Measurements from ENCODE around the gene ARG2. TPM values are rescaled to one million over a fixed set of nuclear protein-coding genes. Genes with fewer than 3 reads are reported as not detected.

ARG2 gene
- total and polyA plus RNA-seq, 2 experiments from 2014 or later: 5.6 to 6.3 TPM

DNA sequence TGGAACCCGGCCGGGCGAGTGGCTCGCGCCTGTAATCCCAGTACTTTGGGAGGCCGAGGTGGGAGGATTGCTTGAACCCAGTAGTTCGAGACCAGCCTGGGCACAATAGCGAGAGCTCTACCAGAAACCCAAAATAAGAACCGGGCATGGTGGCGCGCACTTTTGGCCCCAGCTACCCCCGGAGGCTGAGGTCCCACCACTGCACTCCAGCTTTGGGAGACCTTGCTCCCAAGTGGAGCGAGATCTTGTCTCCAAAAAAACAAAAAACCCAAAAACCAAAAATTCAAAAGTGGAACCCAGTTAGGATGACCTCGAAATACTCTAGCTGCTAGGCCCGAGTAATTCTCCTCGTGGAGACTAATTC, 55.5 kb downstream of the ARG2 start:
- no peak for DNase-seq
- Histone ChIP-seq H3K4me3 (peak overlapping the region; percentile 92), H3K9me2 (ENCODE audit: insufficient read depth) (no peaks in the 10 kb centered on the region), H3K4me2 (ENCODE audit: unreplicated experiment) (peak overlapping the region; percentile 99), H3F3A (ENCODE audit: insufficient read depth) (peaks cover 22% of the 10 kb centered on the region), H3K79me2 (ENCODE audit: insufficient read depth) (peaks cover 70% of the 10 kb centered on the region), H3K4me1 (ENCODE audit: insufficient read depth) (peaks cover 22% of the 10 kb centered on the region), H4K20me1 (ENCODE audit: insufficient read depth) (peaks cover 3% of the 10 kb centered on the region; the same call in 1 of the 2 replicates), H3K9ac (peak overlapping the region; percentile 97), H2AFZ (peak overlapping the region; percentile 97), H3K36me3 (ENCODE audit: low read depth) (peaks cover 7% of the 10 kb centered on the region; the same call in 1 of the 2 replicates), H3K27ac (peak overlapping the region; percentile 92), H3K27me3 (replicated peaks; ENCODE audit: insufficient read depth) (no peaks in the 10 kb centered on the region), H3K9me3 (ENCODE audit: low read depth) (no peaks in the 10 kb centered on the region)
- WGBS, 2 experiments (ENCODE audit: low coverage in 1 of 2, low lambda C conversion rate in 2 of 2, missing lambda C conversion rate in 2 of 2): 29 to 32% methylated on average over 16 of the region's 16 CpGs
- TF ChIP-seq EZH2phosphoT487 (IDR thresholded peaks at IDR 0.05; ENCODE audit: insufficient read depth, low read depth) (no peak), EZH2 (IDR thresholded peaks at IDR 0.05; ENCODE audit: insufficient read depth, poor library complexity, severe bottlenecking) (no peak)
- in situ Hi-C loops (cut with MboI): no loop called here

DNA sequence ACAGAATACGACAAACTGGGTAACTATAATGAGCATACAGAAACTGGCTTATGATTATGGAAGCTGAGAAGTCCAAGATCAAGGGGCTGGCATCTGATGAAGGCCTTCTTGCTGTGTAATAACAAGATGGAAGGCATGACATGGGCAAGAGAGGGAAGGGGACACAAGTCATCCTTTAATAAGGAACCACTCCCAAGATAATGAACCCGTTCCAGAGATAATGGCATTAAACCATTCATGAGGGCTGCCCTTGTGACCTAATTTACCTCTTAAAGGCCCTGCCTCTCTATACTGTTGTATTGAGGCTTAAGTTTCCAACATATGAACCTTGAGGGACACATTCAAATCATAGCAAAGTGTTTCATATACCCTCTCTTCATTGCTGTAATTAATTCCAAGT, 59.3 kb downstream of the ARG2 start:
- in situ Hi-C loops (cut with MboI): no loop called here
- DNase-seq: no peak
- TF ChIP-seq EZH2 (IDR thresholded peaks at IDR 0.05; ENCODE audit: insufficient read depth, poor library complexity, severe bottlenecking) (no peak), EZH2phosphoT487 (IDR thresholded peaks at IDR 0.05; ENCODE audit: insufficient read depth, low read depth) (no peak)
- no peaks in the 10 kb centered on the region for H3K9me2 ChIP-seq (ENCODE audit: insufficient read depth)
- no peak overlapping the region for H3K9ac ChIP-seq
- peaks cover 44% of the 10 kb centered on the region for H3K79me2 ChIP-seq (ENCODE audit: insufficient read depth)
- H3K9me3 ChIP-seq (ENCODE audit: low read depth): no peaks in the 10 kb centered on the region
- no peak overlapping the region for H3K4me2 ChIP-seq (ENCODE audit: unreplicated experiment)
- H3K4me3 ChIP-seq: no peak overlapping the region
- no peak overlapping the region for H2AFZ ChIP-seq
- H3K27me3 ChIP-seq (replicated peaks; ENCODE audit: insufficient read depth): no peaks in the 10 kb centered on the region
- peaks cover 32% of the 10 kb centered on the region for H3F3A ChIP-seq (ENCODE audit: insufficient read depth)
- peak overlapping the region; percentile 86 for H3K27ac ChIP-seq
- 82 to 90% methylated on average over 2 of the region's 2 CpGs for WGBS, 2 experiments (ENCODE audit: low coverage in 1 of 2, low lambda C conversion rate in 2 of 2, missing lambda C conversion rate in 2 of 2)
- peaks cover 19% of the 10 kb centered on the region for H3K4me1 ChIP-seq (ENCODE audit: insufficient read depth)
- peaks cover 7% of the 10 kb centered on the region; the same call in 1 of the 2 replicates for H3K36me3 ChIP-seq (ENCODE audit: low read depth)
- H4K20me1 ChIP-seq (ENCODE audit: insufficient read depth): no peaks in the 10 kb centered on the region

DNA sequence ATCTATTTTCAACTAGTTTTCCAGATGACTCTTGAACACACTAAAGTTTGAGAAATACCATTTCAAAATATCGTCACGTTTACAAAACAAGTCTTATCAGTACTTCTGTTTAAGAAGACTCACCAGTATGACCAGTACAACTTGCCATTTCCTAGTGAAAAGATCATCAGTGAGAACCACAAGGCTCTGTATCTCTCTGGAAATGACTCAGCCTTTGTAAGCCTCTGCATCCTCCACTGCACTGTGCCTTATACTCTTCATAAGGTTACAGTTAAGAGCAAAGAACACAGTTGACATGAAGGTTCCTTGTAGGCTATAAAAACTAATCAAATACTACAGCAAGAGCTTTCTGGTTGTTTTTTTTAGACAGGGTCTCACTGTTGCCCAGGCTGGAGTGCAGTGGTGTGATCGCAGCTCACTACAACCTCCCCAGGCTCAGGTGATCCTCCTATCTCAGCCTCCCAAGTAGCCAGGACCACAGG, 60.4 kb downstream of the ARG2 start:
- Histone ChIP-seq H4K20me1 (ENCODE audit: insufficient read depth) (no peaks in the 10 kb centered on the region), H3K36me3 (ENCODE audit: low read depth) (peaks cover 16% of the 10 kb centered on the region), H3F3A (ENCODE audit: insufficient read depth) (peaks cover 32% of the 10 kb centered on the region), H3K27ac (peak overlapping the region; percentile 86), H3K27me3 (replicated peaks; ENCODE audit: insufficient read depth) (no peaks in the 10 kb centered on the region), H3K4me2 (ENCODE audit: unreplicated experiment) (peak overlapping the region; percentile 58), H3K4me1 (ENCODE audit: insufficient read depth) (peaks cover 19% of the 10 kb centered on the region), H3K9ac (peak overlapping the region; percentile 35), H3K4me3 (no peak overlapping the region; the same call in 1 of the 2 replicates), H3K9me3 (ENCODE audit: low read depth) (no peaks in the 10 kb centered on the region), H3K79me2 (ENCODE audit: insufficient read depth) (peaks cover 47% of the 10 kb centered on the region), H3K9me2 (ENCODE audit: insufficient read depth) (no peaks in the 10 kb centered on the region), H2AFZ (no peak overlapping the region)
- peak; percentile 93 for DNase-seq
- TF ChIP-seq EZH2 (IDR thresholded peaks at IDR 0.05; ENCODE audit: insufficient read depth, poor library complexity, severe bottlenecking) (no peak), EZH2phosphoT487 (IDR thresholded peaks at IDR 0.05; ENCODE audit: insufficient read depth, low read depth) (no peak)
- WGBS, 2 experiments (ENCODE audit: low coverage in 1 of 2, low lambda C conversion rate in 2 of 2, missing lambda C conversion rate in 2 of 2): 33 to 35% methylated on average over 3 of the region's 3 CpGs
- in situ Hi-C loops (cut with MboI): no loop called here

DNA sequence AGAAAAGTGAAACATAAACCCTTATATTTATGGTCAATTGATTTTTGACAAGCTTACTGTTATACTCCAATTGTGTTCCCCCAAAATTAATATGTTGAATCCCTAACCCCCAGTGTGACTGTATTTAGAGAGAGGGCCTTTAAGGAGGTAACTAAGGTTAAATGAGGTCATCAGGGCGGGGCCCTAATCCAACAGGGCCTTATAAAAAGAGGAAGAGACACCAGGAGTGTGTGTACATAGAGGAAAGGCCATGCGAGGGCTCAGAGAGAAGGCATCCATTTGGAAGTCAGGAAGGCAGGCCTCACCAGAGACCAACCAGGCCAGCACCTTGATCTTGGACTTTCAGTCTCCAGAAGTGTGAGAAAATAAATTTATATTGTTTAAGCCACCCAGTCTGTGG, 61.2 kb downstream of the ARG2 start:
- DNase-seq: no peak
- Histone ChIP-seq H3F3A (ENCODE audit: insufficient read depth) (peaks cover 32% of the 10 kb centered on the region), H4K20me1 (ENCODE audit: insufficient read depth) (no peaks in the 10 kb centered on the region), H3K9me2 (ENCODE audit: insufficient read depth) (no peaks in the 10 kb centered on the region), H3K79me2 (ENCODE audit: insufficient read depth) (peaks cover 41% of the 10 kb centered on the region), H3K9ac (no peak overlapping the region), H3K4me1 (ENCODE audit: insufficient read depth) (peaks cover 15% of the 10 kb centered on the region), H2AFZ (no peak overlapping the region), H3K36me3 (ENCODE audit: low read depth) (peaks cover 22% of the 10 kb centered on the region), H3K9me3 (ENCODE audit: low read depth) (no peaks in the 10 kb centered on the region), H3K4me3 (no peak overlapping the region), H3K27me3 (replicated peaks; ENCODE audit: insufficient read depth) (no peaks in the 10 kb centered on the region), H3K27ac (no peak overlapping the region), H3K4me2 (ENCODE audit: unreplicated experiment) (no peak overlapping the region)
- in situ Hi-C loops (cut with MboI): no loop called here
- no peak for TF ChIP-seq EZH2phosphoT487 (IDR thresholded peaks at IDR 0.05; ENCODE audit: insufficient read depth, low read depth)
- no peak for TF ChIP-seq EZH2 (IDR thresholded peaks at IDR 0.05; ENCODE audit: insufficient read depth, poor library complexity, severe bottlenecking)
- WGBS, 2 experiments (ENCODE audit: low coverage in 1 of 2, low lambda C conversion rate in 2 of 2, missing lambda C conversion rate in 2 of 2): 94% methylated on average over 2 of the region's 2 CpGs

DNA sequence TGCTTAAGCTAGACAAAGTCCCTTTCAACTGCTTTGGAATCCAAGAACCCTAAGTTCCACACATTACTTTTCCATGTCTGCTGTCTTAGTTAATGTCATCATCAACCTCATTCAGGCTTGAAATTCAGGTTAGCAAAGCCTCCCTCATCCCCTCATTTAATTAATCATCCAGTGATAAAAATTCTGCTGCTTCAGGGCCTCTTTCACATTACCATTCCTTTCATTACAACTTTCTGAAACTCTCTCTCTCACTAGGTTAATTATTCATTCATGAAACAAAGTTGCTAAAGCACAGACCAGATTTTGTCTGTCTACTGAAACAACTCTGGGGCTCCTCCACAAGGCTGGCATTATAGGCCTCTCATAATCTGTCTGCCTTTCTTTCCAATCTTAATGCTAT, 64.1 kb downstream of the ARG2 start:
- H3K9me3 ChIP-seq (ENCODE audit: low read depth): no peaks in the 10 kb centered on the region
- H3K4me3 ChIP-seq: no peak overlapping the region
- in situ Hi-C loops (cut with MboI): no loop called here
- H3F3A ChIP-seq (ENCODE audit: insufficient read depth): peaks cover 24% of the 10 kb centered on the region
- H3K9ac ChIP-seq: no peak overlapping the region
- H2AFZ ChIP-seq: no peak overlapping the region
- H3K36me3 ChIP-seq (ENCODE audit: low read depth): peaks cover 28% of the 10 kb centered on the region
- H4K20me1 ChIP-seq (ENCODE audit: insufficient read depth): no peaks in the 10 kb centered on the region
- H3K4me1 ChIP-seq (ENCODE audit: insufficient read depth): peaks cover 15% of the 10 kb centered on the region
- DNase-seq: no peak
- TF ChIP-seq EZH2 (IDR thresholded peaks at IDR 0.05; ENCODE audit: insufficient read depth, poor library complexity, severe bottlenecking): no peak
- TF ChIP-seq EZH2phosphoT487 (IDR thresholded peaks at IDR 0.05; ENCODE audit: insufficient read depth, low read depth): no peak
- H3K4me2 ChIP-seq (ENCODE audit: unreplicated experiment): no peak overlapping the region
- peaks cover 21% of the 10 kb centered on the region for H3K79me2 ChIP-seq (ENCODE audit: insufficient read depth)
- no peaks in the 10 kb centered on the region for H3K27me3 ChIP-seq (replicated peaks; ENCODE audit: insufficient read depth)
- no peak overlapping the region for H3K27ac ChIP-seq
- H3K9me2 ChIP-seq (ENCODE audit: insufficient read depth): no peaks in the 10 kb centered on the region
